DMS53 (cell line): ENCODE measurements around the gene ETV6.
A peak's percentile ranks its signal among the peaks of the same experiment; 100 is the strongest.

Experiments
- DNase-seq: peaks from one replicate; lab custom pipeline; 2025; lab: John Stamatoyannopoulos, UW

Gene ETV6

GRCh38 chr12:11718768-11719253 is 69.3 kb downstream of the ETV6 start:
- DNase-seq = no peak

DNA sequence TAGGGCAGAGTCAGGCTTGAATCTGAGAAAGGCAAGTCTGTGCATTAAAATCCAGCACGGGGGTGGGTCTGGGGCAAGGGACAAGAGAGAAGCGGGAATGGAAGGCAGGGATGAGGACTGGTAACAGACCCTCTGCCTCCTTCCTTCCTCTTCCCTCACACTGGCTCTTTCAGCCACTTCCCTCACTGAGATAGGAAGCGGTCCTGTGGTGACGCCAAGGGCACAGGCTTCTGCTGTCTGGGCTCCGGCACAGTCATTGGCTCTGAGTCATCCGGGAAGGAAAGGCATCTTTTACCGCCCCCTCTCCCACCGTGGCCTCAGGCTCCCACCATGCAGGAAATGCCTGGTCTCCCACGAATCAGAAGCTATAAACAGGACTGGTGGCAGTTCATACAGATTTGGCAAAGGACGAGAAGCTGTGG is 70.2 kb downstream of the ETV6 start:
- no peak for DNase-seq

GRCh38 chr12:11722071-11722470 is 72.6 kb downstream of the ETV6 start:
- no peak for DNase-seq

DNA sequence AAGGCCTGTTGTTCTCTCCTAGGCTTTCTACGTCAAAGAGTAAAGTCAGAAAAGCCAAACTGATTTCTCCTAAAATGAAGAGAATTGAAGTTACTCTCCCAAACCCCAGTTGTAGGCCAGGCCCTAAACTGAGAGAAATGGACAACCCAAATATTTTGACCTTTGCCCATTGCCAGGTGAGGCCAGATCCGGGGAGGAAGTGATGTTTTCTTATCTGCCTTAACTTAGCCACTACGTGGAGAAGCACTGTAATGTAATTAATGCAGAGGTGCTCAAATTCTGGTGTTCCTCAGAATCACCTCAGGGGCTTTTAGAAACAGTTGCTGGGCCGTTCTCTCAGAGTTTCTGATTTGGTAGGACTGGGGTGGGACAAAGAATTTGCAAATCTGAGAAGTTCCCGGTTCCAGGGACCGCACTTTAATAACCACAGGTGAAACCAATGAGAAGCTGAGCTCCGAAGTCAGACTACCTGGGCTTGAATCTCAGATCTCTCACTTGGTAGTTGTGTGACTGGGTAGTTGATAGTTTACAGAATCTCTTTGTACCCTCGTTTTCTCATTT is 73.2 kb downstream of the ETV6 start:
- DNase-seq = no peak

DNA sequence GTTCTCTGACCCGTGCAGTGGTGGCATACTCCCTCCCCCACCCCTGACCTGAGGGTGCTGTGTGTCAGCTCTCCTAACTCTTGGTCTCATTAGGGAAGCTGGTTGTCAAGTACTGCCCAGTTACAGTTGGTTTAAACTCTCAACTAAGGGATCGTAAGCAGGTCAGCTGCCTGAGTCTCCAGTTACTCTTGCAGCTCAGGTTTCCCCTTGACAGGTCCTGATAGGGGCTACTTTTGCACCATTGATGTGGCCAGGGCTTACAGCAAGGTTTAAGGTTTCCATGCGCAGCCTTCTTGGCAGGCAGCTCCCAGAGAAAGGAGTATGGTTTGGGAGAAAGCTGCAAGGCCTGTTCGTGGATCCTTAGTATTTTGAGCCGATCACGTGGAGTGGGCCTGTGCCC is 74.5 kb downstream of the ETV6 start:
- peak; percentile 64 for DNase-seq

DNA sequence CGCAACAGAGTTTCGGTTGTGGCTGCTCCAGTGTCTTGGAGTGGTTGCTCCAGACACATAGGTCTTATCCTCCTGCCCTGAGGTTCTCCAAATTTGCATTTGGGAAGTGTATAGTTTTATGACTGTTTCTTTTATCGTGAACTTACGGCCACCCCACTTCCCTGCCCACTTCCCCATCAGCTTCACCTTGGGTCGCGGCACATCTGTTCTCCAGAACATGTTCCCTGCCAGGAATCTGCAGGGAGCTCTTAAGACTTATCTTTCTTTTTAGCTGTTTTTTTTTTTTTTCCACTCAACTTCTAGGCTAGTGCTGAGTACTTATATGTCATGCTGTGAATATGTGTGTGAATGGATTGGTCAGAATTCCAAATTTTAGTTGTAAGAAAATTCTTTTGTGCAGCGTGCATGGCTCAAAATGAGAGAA is 75.4 kb downstream of the ETV6 start:
- no peak for DNase-seq

GRCh38 chr12:11725686-11726085 is 76.2 kb downstream of the ETV6 start:
- DNase-seq = no peak

DNA sequence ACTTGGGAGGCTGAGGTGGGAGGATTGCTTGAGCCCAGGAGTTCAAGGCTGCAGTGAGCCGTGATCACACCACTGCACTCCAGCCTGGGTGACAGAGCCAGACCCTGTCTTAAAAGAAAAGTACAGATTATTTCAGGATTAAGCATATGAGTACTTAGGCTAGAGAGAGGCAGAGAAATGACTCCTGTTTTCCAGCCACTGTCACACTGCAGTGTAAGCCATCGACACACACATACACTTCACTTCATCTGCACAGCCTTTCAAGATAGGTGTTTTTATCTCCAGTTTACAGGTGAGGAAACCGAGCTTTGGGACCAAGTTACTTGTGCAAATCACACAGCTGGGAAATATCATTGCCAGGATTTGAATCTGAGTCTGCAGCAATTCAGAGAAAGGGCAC is 77.2 kb downstream of the ETV6 start:
- no peak for DNase-seq

- DNase-seq = peak; percentile 52
Observed at GRCh38 chr12:11727133-11727664, 77.7 kb downstream of the ETV6 start.

DNA sequence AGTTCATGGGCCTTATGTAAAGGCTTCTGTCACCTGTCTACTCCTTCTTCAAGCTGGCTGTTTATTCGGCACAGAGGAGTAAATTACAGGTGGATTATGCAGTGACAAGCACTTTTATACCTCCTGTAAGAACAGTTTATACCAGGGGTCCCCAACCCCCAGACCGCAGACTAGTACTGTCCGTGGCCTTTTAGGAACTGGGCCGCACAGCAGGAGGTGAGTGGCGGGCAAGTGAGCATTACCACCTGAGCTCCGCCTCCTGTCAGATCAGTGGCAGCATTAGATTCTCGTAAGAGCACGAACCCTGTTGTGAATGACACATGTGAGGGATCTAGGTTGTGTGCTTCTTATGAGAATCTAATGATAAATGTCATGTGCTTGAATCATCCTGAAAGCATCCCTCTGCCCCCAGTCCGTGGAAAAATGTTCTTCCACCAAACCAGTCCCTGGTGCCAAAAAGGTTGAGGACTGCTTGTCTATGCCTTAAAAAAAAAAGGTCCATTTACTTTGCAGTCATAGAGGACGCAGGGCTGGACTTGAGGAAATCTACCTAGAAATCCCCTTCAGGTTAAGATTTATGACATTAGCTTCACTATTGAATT is 78.8 kb downstream of the ETV6 start:
- DNase-seq = peak; percentile 83

GRCh38 chr12:11729008-11729407 is 79.5 kb downstream of the ETV6 start:
- peak; percentile 98 for DNase-seq

- peak; percentile 81 for DNase-seq
Observed at GRCh38 chr12:11729439-11730150, 80.1 kb downstream of the ETV6 start.

GRCh38 chr12:11730299-11731041 is 81.0 kb downstream of the ETV6 start:
- peak; percentile 99 for DNase-seq

DNA sequence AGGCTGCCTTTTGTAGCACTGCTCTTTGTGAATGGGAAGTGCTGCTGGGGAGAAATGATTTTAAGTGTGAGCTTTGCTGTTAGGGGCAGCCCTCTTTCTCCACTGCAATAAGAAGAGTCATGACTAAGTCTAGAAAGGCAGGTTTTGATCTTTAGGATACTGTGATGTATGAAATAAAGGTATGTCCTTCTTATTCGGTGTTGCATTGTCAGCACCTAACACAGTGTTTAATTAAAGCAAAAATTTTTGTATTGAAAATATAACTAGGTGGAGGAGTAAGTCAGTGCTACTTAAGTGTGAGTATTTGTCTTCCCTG is 81.5 kb downstream of the ETV6 start:
- DNase-seq = peak; percentile 64

GRCh38 chr12:11731455-11731854 is 82.0 kb downstream of the ETV6 start:
- peak; percentile 79 for DNase-seq

- DNase-seq = no peak
Observed at GRCh38 chr12:11732023-11732422, 82.5 kb downstream of the ETV6 start.

DNA sequence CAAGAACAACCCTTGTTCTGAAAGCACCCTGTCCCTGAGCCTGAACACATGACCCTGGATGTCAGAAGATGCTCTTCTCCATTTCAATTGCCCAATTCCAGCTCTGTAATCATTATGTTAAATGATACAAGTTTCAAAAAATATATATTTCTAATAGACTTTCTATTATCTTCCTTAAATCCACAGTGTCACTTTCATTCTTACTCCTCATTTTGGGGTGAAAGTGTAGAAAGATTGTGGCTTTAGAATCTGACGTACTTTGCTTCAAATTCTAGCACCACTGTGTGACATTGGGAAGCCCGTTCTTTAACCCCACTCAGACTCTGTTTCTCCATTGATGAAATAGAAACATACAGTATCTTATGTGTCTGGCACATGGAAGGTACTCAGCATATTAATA is 83.2 kb downstream of the ETV6 start:
- DNase-seq = no peak

- DNase-seq = no peak
Observed at GRCh38 chr12:11734580-11735180, 85.2 kb downstream of the ETV6 start.

GRCh38 chr12:11738450-11738849 is 89.0 kb downstream of the ETV6 start:
- no peak for DNase-seq

DNA sequence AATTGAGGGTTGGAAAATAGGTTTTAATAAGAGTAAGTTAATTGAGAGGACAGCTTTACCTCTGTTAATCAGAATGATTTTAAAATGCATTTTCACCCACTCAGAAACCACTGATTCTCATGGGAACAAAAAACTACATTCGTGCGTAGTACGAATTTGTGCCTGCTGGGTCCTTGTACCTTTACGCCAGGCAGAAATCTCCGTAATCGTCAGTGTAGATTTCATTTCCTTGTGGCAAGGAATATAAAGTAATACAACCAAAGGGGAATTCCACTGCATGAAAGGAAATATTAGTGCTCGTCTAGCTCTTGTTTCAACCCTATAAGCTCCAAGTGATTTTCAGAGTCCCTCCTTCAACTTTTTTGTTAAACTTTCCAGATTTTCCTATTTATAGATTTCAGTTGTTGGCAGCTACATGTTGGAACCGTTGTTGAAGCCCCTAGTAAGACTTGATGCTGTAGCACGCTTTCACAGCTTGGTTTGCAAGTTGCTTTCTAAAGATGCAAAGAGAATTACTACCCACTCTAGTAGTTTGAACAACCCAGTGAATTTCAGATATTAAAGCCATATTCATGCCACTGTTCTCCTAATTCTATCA is 90.6 kb downstream of the ETV6 start:
- no peak for DNase-seq

DNA sequence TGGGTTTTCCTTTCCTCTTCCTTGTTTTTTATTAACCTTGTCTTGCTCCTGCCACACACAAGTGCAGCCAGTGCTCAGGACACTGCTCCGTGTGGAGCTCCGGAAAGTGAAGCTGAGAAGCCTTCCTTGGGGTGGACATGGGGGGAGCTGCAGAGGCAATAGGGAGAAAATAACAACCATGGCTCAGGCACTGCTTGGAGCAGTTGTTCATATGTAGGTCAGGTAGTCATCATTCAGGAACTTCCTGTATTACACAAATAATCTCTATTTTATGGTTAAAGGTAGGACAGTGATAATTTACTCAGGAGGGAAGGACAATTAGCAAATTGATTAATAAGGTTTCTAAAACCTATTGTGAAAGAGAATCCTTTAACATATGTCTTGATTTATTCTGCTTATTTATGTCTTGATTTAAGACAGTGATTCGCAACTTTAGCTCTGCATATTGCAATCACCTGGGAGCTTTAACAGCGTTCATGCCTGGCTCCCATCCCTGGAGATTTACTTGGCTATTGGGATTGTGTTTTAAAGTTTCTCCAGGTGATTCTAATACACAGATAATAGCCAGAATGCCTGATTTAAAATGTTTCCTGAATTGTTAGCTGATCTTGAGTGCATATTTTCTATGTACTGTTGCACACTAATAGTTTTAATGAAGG is 92.1 kb downstream of the ETV6 start:
- no peak for DNase-seq
